Measurements from ENCODE around the gene WDR54.

DNA sequence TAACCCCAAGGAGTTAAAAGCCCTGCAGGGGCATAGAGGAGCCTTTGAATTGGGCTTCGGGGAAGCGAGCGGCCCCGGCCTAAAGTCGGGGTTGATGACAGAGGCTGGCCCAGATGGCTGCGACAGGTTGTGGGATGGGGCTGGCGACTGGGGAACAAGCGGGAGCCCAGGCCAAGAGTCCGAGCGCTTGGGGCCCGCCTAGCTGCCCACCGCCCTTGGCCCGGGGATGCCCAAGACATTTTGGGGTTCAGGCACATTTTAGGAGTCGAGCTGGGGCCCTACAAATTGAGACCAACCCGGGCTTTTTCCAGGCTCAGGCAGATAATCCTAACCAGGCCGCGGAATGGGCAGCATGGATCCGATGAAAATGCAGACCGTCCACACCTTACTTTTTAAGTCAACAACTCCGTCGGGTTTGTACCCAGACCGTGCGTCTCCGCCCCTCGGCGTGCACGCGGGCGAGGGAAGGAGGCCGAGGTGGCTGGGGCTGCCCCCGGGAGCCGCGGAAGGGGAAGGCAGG, 19.7 kb downstream of the WDR54 start:
- TF ChIP-seq, protein P1, sequence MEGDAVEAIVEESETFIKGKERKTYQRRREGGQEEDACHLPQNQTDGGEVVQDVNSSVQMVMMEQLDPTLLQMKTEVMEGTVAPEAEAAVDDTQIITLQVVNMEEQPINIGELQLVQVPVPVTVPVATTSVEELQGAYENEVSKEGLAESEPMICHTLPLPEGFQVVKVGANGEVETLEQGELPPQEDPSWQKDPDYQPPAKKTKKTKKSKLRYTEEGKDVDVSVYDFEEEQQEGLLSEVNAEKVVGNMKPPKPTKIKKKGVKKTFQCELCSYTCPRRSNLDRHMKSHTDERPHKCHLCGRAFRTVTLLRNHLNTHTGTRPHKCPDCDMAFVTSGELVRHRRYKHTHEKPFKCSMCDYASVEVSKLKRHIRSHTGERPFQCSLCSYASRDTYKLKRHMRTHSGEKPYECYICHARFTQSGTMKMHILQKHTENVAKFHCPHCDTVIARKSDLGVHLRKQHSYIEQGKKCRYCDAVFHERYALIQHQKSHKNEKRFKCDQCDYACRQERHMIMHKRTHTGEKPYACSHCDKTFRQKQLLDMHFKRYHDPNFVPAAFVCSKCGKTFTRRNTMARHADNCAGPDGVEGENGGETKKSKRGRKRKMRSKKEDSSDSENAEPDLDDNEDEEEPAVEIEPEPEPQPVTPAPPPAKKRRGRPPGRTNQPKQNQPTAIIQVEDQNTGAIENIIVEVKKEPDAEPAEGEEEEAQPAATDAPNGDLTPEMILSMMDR (conservative IDR thresholded peaks at IDR 0.05): no peak
- no peak for TF ChIP-seq ZFX (IDR thresholded peaks at IDR 0.05)

Measured in C4-2B (cell line).